Right hindlimb (tissue), 1 donor: ENCODE data around the gene GRID1.
"Not testable (repeated sequence)": the region's sequence is repeated elsewhere in the genome, so short reads cannot be mapped to it uniquely, and the experiment has no call there.

ENCODE experiments used
- DNase-seq: peaks from one replicate; pipeline ENCODE4 v3.0.0-alpha.2; 2018

Gene GRID1

GRCh38 chr10:85976267-85976793 lies 390.3 kb downstream of the GRID1 start:
- no peak for DNase-seq

DNA sequence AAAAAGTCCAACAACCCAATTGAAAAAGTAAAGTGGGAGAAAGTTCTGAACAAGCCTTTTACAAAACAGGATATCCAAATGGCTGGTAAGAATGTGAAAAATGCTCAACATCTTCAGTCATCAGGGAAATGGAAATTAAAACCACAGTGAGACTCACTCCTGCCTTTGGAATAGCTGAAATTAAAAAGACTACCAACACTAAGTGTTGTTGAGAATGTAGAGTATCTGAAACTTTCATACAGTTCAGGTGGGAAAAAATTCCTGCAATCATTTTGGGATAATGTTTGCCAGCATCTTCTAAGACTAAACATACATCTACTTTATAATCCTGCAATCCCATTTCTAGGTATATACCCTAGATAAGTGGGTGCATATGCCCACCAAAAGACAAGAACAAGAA lies 395.1 kb downstream of the GRID1 start:
- DNase-seq: no peak

DNA sequence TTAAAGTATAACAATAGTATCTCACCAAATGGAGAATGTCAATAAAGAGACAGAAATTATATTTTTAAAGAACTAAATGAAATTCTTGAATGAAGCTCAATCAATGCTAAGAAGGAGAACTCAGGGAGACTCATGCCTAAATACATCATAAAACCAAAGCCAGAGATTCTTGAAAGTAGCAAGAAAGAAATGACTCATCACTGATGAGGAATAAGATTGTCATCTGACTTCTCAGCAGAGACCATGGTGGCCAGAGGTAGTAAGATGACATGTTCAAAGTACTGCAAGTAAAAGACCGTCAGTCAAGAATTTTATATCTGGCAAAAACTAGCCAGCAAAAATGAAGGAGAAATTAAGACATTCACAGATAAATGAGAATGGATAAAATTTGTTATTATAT lies 399.0 kb downstream of the GRID1 start:
- no peak for DNase-seq

DNA sequence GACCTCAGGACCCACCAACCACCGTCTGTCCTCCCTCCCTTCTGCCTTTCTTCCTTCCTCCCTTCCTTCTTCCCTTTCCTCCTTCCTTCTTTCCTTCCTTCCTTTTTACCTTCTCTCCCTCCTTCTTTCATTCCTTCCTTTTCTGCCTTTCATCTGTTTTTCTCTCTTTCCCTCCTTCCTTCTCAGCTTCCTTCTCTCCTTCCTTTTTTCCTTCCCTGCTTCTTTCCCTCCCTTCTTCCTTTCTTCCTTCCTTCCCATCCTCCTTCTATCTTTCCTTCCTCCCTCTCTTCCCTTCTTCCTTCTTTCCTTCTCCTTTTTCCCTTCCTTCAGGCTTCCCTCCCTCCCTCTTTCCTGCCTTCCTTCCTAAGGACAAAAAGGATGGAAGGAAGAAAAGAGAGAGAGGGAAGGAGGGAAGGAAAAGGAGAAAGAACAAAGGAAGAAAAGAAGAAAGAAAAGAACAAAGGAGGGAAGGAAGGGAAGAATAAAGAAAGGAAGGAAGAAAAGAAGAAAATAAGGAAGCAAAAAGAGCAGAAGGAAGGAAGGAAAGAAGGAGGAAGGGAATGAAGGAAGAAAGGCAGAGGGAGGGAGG lies 405.0 kb downstream of the GRID1 start:
- no peak for DNase-seq

DNA sequence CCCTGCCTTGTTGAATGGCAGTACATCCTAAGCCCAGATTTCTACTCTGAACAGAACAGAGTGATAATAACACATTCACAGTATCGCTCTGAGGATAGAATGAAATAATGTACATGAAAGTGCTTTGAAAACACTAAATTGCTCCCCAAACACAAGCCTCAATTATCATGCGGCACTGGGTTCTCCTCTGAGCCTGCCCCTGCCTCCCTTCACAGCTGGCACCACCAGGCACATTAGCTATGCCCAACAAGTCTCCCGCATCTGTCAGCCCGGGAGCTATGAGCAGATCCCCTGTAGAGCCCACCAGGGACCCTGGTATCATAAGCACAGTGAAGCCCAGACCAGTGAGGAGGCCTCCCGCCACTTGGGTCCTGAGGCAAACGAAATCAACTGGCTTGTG lies 405.5 kb downstream of the GRID1 start:
- DNase-seq: no peak

DNA sequence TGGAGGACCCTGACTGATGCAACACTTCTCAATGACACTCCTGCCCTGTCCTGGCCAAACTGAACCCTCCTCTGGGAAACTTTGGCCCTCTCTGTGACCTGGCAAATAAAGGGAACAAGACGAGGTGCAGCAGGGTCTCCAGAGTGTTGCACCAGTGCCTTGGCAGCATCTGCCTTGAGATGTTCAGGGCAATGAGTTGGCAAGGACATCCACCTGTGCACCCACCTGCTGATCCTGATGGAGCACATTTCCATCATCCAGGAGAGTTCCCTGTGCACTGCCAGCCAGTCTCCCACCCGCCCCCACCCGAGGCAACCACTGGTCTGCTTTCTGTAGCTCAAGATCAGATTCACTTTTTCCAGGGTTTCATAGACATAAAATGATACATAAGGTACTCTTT lies 407.4 kb downstream of the GRID1 start:
- DNase-seq: no peak

GRCh38 chr10:85950921-85951320 lies 415.7 kb downstream of the GRID1 start:
- no peak for DNase-seq

DNA sequence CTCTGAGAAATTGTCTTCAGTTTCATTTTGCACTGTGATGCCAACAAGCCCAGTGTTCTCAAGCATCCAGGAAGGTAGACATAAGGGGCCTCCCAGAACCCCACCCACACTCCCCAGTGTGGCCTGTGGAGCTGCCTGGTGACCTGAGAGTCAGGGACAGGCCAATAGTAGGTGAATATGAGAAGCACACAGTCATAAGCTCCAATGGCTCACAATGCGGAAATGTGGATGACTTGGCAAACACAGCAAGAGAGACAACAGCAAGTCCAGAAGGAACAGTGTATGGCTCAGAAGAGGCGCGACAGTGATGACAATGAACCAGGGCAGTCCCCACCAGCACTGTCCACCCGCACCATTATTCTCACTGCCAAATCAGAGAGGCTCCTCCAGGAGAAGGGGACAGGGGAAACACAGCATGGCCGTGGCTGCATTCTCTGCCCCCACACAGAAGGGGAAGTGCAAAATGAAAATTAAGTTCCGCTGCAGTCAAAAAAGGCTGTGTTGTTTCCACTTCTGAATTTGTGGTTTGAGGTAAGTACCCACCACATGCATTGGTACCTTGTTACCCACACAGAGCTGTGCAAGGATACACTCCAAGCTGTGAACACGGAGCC lies 419.8 kb downstream of the GRID1 start:
- DNase-seq: no peak

GRCh38 chr10:85936161-85936560 lies 430.4 kb downstream of the GRID1 start:
- DNase-seq: no peak

DNA sequence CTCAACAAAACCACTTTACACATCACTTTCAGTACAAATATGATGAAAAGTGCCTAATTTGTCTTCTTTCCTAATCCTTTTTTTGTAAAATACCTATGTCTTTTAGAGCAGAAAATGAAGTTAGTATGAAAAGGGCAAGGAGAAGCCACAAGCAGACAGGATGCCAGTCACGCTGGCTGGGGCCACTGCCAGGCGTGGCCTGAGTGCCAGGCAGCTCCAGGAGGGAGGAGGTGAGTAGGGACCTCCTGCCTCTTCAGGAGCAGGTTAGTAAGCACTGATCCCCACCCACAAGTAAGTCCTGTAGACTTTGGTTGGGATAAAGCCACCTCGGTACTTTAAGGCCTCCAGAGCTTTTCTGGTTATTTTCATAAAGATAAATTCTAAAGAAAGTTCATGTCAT lies 432.0 kb downstream of the GRID1 start:
- no peak for DNase-seq

GRCh38 chr10:85929993-85930392 lies 436.6 kb downstream of the GRID1 start:
- not testable (repeated sequence) for DNase-seq

- DNase-seq: no peak
These were observed 438.5 kb downstream of the GRID1 start for GRCh38 chr10:85927952-85928665.

DNA sequence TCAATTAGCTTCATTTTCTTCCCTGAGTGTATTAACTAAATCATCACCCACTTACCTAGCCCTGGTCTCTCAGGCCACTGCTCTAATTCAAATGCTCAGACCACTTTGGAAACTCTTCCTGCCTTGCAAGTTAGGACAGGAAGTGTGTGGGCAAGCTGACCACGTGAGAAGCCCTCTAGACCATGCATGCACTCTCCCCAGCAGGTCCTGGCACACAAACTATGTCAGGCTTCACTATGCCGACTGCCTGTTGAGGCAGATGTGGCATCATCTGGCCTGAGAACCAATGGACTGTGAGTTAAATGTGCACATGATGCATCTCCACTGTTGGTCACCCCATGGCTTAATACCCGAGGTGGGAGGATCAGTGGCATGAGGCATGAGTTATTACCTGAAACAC lies 439.6 kb downstream of the GRID1 start:
- no peak for DNase-seq

DNA sequence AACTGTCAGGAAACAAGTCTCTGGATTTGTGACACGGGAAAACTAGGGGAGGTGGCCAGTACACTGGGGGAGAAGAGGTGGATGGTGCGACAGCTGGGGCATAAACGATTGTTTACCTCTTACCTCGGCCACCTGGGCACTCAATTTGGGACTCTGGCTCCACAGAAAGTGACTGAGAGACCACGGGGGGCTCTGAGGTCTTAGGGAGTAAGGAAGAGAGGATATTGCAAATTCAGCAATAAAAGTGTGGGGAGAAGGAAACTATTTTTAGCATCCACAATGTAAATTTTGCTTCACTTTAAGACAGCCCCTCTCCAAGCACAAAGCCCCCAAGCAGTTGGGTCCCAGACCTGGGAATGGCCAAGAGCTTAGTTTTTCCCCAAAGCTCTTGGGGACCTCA lies 440.5 kb downstream of the GRID1 start:
- DNase-seq: no peak

GRCh38 chr10:85925201-85925750 lies 441.3 kb downstream of the GRID1 start:
- DNase-seq: no peak

DNA sequence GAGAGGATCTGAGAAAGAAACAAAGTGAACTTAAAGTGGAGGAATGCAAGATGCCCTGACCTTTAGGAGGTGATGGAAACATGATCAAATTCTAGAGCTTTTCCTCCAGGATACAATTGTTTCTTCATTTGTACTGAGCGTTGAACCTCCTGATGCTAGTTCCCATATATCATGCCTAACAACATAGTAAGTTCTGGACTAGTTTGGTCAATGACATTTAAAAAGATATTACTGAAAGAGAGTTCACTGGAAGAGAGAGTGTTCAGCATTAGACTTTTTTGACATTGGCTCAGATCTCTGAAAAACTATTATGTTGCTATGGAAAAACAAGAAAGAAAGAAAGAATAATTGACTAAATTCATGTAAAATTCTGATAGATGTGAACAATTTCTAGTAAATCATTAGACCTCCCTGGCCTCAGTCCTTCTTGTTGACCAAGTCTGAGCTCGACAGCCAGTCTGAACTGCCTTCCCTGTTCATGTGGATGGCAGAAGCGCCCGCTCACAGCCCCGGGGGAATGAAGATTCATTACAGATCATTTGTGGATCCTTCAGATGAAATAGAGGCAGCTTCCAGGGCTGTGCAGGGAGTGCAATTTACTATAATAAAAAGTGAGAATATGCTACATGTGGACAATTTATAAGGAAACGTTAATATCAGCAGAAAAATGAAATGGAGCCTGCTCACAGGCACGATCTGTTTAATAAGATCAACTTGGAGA lies 442.1 kb downstream of the GRID1 start:
- DNase-seq: no peak

GRCh38 chr10:85922356-85923129 lies 444.1 kb downstream of the GRID1 start:
- DNase-seq: no peak

DNA sequence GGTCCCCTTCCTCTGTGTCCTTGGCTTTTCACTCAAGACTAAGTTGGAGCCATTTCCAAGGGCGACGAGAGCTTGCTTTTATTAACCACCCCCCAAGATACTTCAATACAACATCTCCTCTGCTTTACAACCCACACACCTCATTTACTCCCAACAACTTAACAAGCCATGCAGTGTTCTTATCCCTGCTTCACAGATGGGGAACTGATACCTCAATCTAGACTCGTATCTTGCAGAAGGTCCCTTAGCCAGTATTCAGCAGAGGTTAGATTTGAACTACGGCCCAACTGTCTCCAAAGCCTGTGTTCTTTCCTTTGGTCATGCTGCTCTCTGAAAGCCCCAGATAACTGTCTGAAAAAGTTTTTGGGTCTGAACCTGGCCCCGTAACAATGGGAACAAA lies 444.8 kb downstream of the GRID1 start:
- no peak for DNase-seq

DNA sequence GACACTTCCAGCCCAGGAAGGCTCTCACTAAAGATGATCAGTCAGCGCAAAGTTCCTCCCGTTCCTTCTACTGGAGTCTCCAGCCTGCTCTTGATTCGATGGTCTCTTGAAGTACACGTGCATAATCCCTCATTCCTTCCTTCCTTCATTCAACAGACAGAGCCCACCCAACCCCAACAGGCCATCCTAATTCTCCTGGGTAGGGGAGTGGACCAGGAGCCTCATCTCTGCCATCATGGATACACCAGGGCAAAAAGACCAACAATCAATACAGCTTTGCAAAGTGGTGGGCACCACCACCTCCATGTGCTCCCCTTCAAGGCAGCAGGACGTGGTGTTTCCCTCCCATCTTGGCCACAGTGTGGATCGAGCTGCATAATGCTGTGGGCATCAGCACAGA lies 446.3 kb downstream of the GRID1 start:
- DNase-seq: no peak

- no peak for DNase-seq
These were observed 447.0 kb downstream of the GRID1 start for GRCh38 chr10:85919491-85920021.

GRCh38 chr10:85918371-85918770 lies 448.2 kb downstream of the GRID1 start:
- no peak for DNase-seq

DNA sequence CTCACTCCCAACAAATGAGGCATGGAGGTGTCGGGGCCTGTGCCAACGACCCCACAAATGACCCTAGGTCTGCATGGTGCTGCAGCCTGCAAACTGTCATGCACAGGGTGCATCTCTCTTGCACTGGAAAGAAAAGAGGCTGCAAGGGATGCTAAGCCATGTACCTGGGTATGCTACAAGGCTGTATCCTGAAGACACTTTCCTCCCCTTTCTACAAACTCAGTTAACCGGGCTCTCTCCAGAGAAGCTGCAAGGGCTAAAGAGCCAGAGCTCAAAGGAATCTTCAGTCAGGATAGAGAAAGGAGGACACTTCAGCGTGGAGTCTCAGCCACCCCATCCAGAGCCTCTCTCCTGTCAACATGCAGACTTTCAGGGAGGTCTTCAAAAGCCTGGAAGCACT lies 449.0 kb downstream of the GRID1 start:
- no peak for DNase-seq
